Measurements from ENCODE around the gene BBC3.
"Not testable (repeated sequence)": the region's sequence is repeated elsewhere in the genome, so short reads cannot be mapped to it uniquely, and the experiment has no call there.

DNA sequence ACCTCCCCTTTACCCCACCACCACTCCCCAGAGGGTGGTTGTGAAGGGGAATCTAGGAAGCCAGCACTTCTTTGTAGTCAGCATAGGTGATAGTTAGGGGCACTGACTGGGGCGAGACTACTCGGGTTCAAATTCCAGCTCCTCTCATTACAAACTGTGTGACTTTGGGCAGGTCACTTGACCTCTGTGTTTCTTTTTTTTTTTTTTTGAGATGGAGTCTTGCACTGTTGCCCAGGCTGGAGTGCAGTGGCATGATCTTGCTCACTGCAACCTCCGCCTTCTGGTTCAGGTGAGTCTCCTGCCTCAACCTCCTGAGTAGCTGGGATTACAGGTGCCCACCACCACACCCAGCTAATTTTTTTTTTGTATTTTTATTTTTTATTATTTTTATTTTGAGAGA, 45.5 kb upstream of the BBC3 start:
- not testable (repeated sequence) for TF ChIP-seq EZH2 (IDR thresholded peaks at IDR 0.05; ENCODE audit: low read length)
- TF ChIP-seq, protein P1, sequence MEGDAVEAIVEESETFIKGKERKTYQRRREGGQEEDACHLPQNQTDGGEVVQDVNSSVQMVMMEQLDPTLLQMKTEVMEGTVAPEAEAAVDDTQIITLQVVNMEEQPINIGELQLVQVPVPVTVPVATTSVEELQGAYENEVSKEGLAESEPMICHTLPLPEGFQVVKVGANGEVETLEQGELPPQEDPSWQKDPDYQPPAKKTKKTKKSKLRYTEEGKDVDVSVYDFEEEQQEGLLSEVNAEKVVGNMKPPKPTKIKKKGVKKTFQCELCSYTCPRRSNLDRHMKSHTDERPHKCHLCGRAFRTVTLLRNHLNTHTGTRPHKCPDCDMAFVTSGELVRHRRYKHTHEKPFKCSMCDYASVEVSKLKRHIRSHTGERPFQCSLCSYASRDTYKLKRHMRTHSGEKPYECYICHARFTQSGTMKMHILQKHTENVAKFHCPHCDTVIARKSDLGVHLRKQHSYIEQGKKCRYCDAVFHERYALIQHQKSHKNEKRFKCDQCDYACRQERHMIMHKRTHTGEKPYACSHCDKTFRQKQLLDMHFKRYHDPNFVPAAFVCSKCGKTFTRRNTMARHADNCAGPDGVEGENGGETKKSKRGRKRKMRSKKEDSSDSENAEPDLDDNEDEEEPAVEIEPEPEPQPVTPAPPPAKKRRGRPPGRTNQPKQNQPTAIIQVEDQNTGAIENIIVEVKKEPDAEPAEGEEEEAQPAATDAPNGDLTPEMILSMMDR (optimal IDR thresholded peaks at IDR 0.05 in 1 of 3, IDR thresholded peaks at IDR 0.05 in 1 of 3, conservative IDR thresholded peaks at IDR 0.05 in 1 of 3; ENCODE audit: extremely low read depth in 1 of 3, insufficient read depth in 2 of 3, low read length in 3 of 3): not testable (repeated sequence)
